A549 (cell line): ENCODE measurements around the gene TGIF2.

Experiments used
- EP300 ChIP-seq, 2 experiments: fragments of >200 bp; sonication (Bioruptor Twin); formaldehyde crosslinking; IDR thresholded peaks; 2 replicates in 1 of 2; 3 replicates in 1 of 2; pipeline ENCODE4 v1.6.1; 2016 to 2017
- TF ChIP-seq, protein P1 (sequence below): fragments of >200 bp; sonication (Bioruptor Twin); formaldehyde crosslinking; IDR thresholded peaks from 3 replicates; pipeline ENCODE4 v1.5.1; 2016
- TF ChIP-seq, protein P2 (sequence below): fragments of 200-600 bp; sonication (generic); IDR thresholded peaks from 2 replicates; pipeline ENCODE4 v1.6.1; 2016; ENCODE audit warnings: antibody characterized with exemption, mild to moderate bottlenecking, moderate library complexity

DNA sequence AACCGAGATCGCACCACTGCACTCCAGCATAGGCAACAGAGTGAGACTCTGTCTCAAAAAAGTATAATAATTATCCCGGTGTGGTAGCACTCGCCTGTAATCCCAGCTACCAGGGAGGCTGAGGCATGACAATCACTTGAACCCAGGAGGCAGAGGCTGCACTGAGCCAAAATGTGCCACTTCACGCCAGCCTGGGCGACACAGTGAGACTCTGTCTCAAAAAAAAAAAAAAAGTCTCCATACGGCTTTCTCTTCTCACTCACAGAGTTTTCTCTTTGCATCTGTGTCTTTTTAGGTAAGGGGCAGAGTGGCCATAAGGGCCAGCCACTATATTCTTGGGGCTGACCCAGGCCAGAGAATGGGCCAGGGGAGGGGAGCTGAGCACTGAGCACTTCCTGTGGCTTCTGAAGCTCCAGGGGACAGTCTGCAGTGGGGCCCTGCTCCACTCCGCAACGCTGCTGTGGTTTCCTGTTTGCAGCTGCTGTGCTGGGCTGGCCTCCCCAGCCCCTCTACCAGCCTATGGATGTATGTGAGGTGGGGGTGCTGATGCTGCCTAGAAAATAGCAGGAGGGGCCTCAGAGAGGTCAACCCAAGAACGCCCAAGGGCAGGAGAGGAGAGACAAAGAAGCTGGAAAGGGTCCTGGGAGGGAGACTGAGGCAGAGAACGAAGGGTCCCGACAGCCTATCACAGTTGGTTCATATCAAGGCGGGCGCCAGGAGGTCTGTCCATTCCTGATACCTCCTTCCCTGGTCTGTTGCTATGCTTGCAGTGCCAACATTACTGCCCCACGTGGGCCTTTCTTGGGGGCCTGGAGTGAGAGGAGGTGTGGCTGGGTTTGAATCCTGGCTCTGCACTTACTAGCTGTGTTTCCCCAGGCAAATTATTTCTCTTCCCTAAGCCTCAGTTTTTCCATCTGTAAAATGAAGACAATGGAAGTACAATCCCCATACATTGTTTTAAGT lies 56.6 kb downstream of the TGIF2 start:
- TF ChIP-seq, protein P1, sequence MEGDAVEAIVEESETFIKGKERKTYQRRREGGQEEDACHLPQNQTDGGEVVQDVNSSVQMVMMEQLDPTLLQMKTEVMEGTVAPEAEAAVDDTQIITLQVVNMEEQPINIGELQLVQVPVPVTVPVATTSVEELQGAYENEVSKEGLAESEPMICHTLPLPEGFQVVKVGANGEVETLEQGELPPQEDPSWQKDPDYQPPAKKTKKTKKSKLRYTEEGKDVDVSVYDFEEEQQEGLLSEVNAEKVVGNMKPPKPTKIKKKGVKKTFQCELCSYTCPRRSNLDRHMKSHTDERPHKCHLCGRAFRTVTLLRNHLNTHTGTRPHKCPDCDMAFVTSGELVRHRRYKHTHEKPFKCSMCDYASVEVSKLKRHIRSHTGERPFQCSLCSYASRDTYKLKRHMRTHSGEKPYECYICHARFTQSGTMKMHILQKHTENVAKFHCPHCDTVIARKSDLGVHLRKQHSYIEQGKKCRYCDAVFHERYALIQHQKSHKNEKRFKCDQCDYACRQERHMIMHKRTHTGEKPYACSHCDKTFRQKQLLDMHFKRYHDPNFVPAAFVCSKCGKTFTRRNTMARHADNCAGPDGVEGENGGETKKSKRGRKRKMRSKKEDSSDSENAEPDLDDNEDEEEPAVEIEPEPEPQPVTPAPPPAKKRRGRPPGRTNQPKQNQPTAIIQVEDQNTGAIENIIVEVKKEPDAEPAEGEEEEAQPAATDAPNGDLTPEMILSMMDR = no peak
- TF ChIP-seq, protein P2, sequence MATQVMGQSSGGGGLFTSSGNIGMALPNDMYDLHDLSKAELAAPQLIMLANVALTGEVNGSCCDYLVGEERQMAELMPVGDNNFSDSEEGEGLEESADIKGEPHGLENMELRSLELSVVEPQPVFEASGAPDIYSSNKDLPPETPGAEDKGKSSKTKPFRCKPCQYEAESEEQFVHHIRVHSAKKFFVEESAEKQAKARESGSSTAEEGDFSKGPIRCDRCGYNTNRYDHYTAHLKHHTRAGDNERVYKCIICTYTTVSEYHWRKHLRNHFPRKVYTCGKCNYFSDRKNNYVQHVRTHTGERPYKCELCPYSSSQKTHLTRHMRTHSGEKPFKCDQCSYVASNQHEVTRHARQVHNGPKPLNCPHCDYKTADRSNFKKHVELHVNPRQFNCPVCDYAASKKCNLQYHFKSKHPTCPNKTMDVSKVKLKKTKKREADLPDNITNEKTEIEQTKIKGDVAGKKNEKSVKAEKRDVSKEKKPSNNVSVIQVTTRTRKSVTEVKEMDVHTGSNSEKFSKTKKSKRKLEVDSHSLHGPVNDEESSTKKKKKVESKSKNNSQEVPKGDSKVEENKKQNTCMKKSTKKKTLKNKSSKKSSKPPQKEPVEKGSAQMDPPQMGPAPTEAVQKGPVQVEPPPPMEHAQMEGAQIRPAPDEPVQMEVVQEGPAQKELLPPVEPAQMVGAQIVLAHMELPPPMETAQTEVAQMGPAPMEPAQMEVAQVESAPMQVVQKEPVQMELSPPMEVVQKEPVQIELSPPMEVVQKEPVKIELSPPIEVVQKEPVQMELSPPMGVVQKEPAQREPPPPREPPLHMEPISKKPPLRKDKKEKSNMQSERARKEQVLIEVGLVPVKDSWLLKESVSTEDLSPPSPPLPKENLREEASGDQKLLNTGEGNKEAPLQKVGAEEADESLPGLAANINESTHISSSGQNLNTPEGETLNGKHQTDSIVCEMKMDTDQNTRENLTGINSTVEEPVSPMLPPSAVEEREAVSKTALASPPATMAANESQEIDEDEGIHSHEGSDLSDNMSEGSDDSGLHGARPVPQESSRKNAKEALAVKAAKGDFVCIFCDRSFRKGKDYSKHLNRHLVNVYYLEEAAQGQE = no peak
- TF ChIP-seq EP300 (IDR thresholded peaks at IDR 0.05) = no peak
